H1 (cell line): ENCODE data around the gene BAG1. TPM values are rescaled to one million over a fixed set of nuclear protein-coding genes. Genes with fewer than 3 reads are reported as not detected.

Experiments used
- CTCF ChIA-PET: fragments of 300-600 bp; sonication (Branson Sonifier 250); formaldehyde crosslinking; loops from one replicate; lab custom pipeline; 2021; ENCODE audit not compliant: partially characterized antibody; lab: Charles Lee
- POLR2A ChIA-PET: fragments of 300-600 bp; sonication (Branson Sonifier 250); formaldehyde crosslinking; loops from one replicate; lab custom pipeline; 2021; ENCODE audit warnings: inconsistent platforms; ENCODE audit not compliant: partially characterized antibody; lab: Charles Lee
- DNase-seq, 2 experiments: peaks; one replicate each; pipeline versions ENCODE4 v3.0.0 to v3.0.0-alpha.2; 2010 to 2022; ENCODE audit warnings: low spot score in 2 of 2, low read depth in 1 of 2, mixed read lengths in 1 of 2
- FAIRE-seq: peaks from 2 replicates; lab custom pipeline; 2011; peaks lifted over from hg19 to GRCh38; lab: Jason Lieb, UNC
- H2AFZ ChIP-seq: 2 replicates; pipeline ENCODE4 v1.8.1; 2012; ENCODE audit warnings: low read length, inconsistent platforms
- H2AK5ac ChIP-seq: 2 replicates; pipeline ENCODE4 v1.6.1; 2013; ENCODE audit warnings: low read depth, low read length
- H2BK120ac ChIP-seq: replicated peaks from 2 replicates; pipeline ENCODE3; 2013; ENCODE audit warnings: low read depth, low read length, inconsistent platforms
- H2BK12ac ChIP-seq: 2 replicates; pipeline ENCODE4 v1.6.1; 2013; ENCODE audit warnings: low read depth, low read length
- H2BK15ac ChIP-seq: 2 replicates; pipeline ENCODE4 v1.6.1; 2013; ENCODE audit warnings: low read length
- H2BK20ac ChIP-seq: 2 replicates; pipeline ENCODE4 v1.6.1; 2013; ENCODE audit warnings: low read length
- H2BK5ac ChIP-seq: 2 replicates; pipeline ENCODE4 v1.6.1; 2013; ENCODE audit warnings: low read depth, low read length
- H3K14ac ChIP-seq: 2 replicates; pipeline ENCODE4 v1.6.1; 2013; ENCODE audit warnings: inconsistent platforms; ENCODE audit not compliant: insufficient read length
- H3K18ac ChIP-seq: 2 replicates; pipeline ENCODE4 v1.6.1; 2013; ENCODE audit warnings: low read length; ENCODE audit errors: extremely low read depth
- H3K23ac ChIP-seq: 2 replicates; pipeline ENCODE4 v1.6.1; 2013; ENCODE audit warnings: inconsistent platforms; ENCODE audit not compliant: insufficient read length
- H3K23me2 ChIP-seq: 2 replicates; pipeline ENCODE4 v1.6.1; 2013; ENCODE audit warnings: low read depth, low read length
- H3K27ac ChIP-seq: 2 replicates; pipeline ENCODE4 v1.6.1; 2011; ENCODE audit warnings: low read depth, low read length, inconsistent platforms
- H3K27me3 ChIP-seq, 4 experiments: replicated peaks in 1 of 4; 1 replicate in 1 of 4; 2 replicates in 3 of 4; pipeline versions ENCODE4 v1.6.1 to v1.8.1; 2011 to 2013; ENCODE audit warnings: low read length in 3 of 4, mild to moderate bottlenecking in 3 of 4, inconsistent platforms in 2 of 4, mixed read lengths in 2 of 4, moderate library complexity in 1 of 4; ENCODE audit not compliant: control insufficient read depth in 3 of 4, insufficient read depth in 3 of 4; ENCODE audit errors: extremely low read depth in 1 of 4
- H3K36me3 ChIP-seq, 4 experiments: 2 replicates each; pipeline versions ENCODE4 v1.6.1 to v1.8.1; 2011 to 2013; ENCODE audit warnings: mild to moderate bottlenecking in 4 of 4, low read length in 3 of 4, moderate library complexity in 2 of 4, control low read depth in 1 of 4, inconsistent platforms in 1 of 4; ENCODE audit not compliant: insufficient read depth in 4 of 4, control insufficient read depth in 2 of 4
- H3K4ac ChIP-seq: replicated peaks from 2 replicates; pipeline ENCODE3; 2013; ENCODE audit warnings: low read length, low read depth, mixed read lengths, inconsistent platforms; ENCODE audit not compliant: insufficient read length
- H3K4me1 ChIP-seq, 4 experiments: replicated peaks in 1 of 4; 1 replicate in 1 of 4; 2 replicates in 3 of 4; pipeline versions ENCODE4 v1.6.1 to v1.8.1; 2011 to 2013; ENCODE audit warnings: low read length in 3 of 4, inconsistent platforms in 2 of 4, mixed read lengths in 1 of 4; ENCODE audit not compliant: insufficient read depth in 4 of 4, control insufficient read depth in 3 of 4
- H3K4me2 ChIP-seq, 2 experiments: 2 replicates each; pipeline versions ENCODE4 v1.6.1 to v1.8.1; 2011 to 2013; ENCODE audit warnings: low read depth in 2 of 2, low read length in 2 of 2, control low read depth in 1 of 2, inconsistent platforms in 1 of 2, mild to moderate bottlenecking in 1 of 2; ENCODE audit not compliant: insufficient read depth in 1 of 2
- H3K4me3 ChIP-seq, 4 experiments: fragments of 200-600, 300-600 bp in 1 of 4; sonication (generic), shearing (Covaris generic), sonication (Bioruptor Twin) in 1 of 4; 2 replicates each; pipeline versions ENCODE4 v1.5.1 to v1.8.1; 2011 to 2016; ENCODE audit warnings: low read length in 4 of 4, low read depth in 3 of 4, control low read depth in 2 of 4, inconsistent platforms in 2 of 4, mild to moderate bottlenecking in 2 of 4, mixed read lengths in 1 of 4, moderate library complexity in 1 of 4; ENCODE audit not compliant: insufficient read depth in 2 of 4; ENCODE audit errors: extremely low read depth in 1 of 4
- H3K56ac ChIP-seq: replicated peaks from 2 replicates; pipeline ENCODE3; 2013; ENCODE audit warnings: low read depth, mild to moderate bottlenecking, mixed read lengths, low read length, inconsistent platforms; ENCODE audit not compliant: insufficient read length
- H3K79me1 ChIP-seq: 2 replicates; pipeline ENCODE4 v1.6.1; 2013; ENCODE audit warnings: low read depth, low read length, control low read depth
- H3K79me2 ChIP-seq, 2 experiments: 2 replicates each; pipeline versions ENCODE4 v1.6.1 to v1.8.1; 2012 to 2013; ENCODE audit warnings: low read length in 2 of 2, mild to moderate bottlenecking in 2 of 2, inconsistent platforms in 1 of 2; ENCODE audit not compliant: insufficient read depth in 2 of 2, control insufficient read depth in 1 of 2
- H3K9ac ChIP-seq, 4 experiments: replicated peaks in 1 of 4; 1 replicate in 1 of 4; 2 replicates in 3 of 4; pipeline versions ENCODE4 v1.6.1 to v1.8.1; 2011 to 2013; ENCODE audit warnings: low read depth in 3 of 4, low read length in 3 of 4, control low read depth in 2 of 4, mild to moderate bottlenecking in 2 of 4, moderate library complexity in 2 of 4, inconsistent platforms in 1 of 4; ENCODE audit errors: extremely low read depth in 1 of 4
- H3K9me3 ChIP-seq, 2 experiments: 2 replicates each; pipeline versions ENCODE4 v1.6.1 to v1.8.1; 2012 to 2013; ENCODE audit warnings: mild to moderate bottlenecking in 2 of 2, moderate library complexity in 2 of 2, control low read depth in 1 of 2, inconsistent platforms in 1 of 2, low read depth in 1 of 2, low read length in 1 of 2, mixed read lengths in 1 of 2; ENCODE audit not compliant: insufficient read depth in 2 of 2
- H4K20me1 ChIP-seq, 2 experiments: replicated peaks in 1 of 2; 2 replicates each; pipeline versions ENCODE3 to v1.8.1; 2011 to 2013; ENCODE audit warnings: inconsistent platforms in 2 of 2, low read length in 2 of 2, mild to moderate bottlenecking in 1 of 2; ENCODE audit not compliant: insufficient read depth in 2 of 2, control insufficient read depth in 1 of 2
- H4K5ac ChIP-seq: 2 replicates; pipeline ENCODE4 v1.6.1; 2013; ENCODE audit warnings: low read length, low read depth, mixed read lengths, inconsistent platforms; ENCODE audit not compliant: insufficient read length
- H4K8ac ChIP-seq: 2 replicates; pipeline ENCODE4 v1.8.0; 2013; ENCODE audit warnings: mild to moderate bottlenecking, moderate library complexity, low read length, inconsistent platforms; ENCODE audit not compliant: insufficient read depth; ENCODE audit errors: extremely low read depth
- H4K91ac ChIP-seq: replicated peaks from 2 replicates; pipeline ENCODE3; 2013; ENCODE audit warnings: low read length, mixed read lengths, inconsistent platforms; ENCODE audit not compliant: insufficient read length
- CHD2 ChIP-seq: IDR thresholded peaks from 2 replicates; pipeline ENCODE4 v1.6.1; 2012; ENCODE audit warnings: low read length, improper control_type of control experiment
- EP300 ChIP-seq, 2 experiments: IDR thresholded peaks; 1 replicate in 1 of 2; 2 replicates in 1 of 2; pipeline ENCODE4 v1.6.1; 2011 to 2012; ENCODE audit warnings: low read depth in 2 of 2, low read length in 2 of 2, mild to moderate bottlenecking in 2 of 2, borderline replicate concordance in 1 of 2, inconsistent platforms in 1 of 2, moderate library complexity in 1 of 2
- JUN ChIP-seq: IDR thresholded peaks from 2 replicates; pipeline ENCODE4 v1.6.1; 2011; ENCODE audit warnings: low read depth, mild to moderate bottlenecking, improper control_type of control experiment, low read length
- SP1 ChIP-seq: IDR thresholded peaks from 2 replicates; pipeline ENCODE4 v1.6.1; 2011; ENCODE audit warnings: low read depth, low read length
- YY1 ChIP-seq: IDR thresholded peaks from 2 replicates; pipeline ENCODE4 v1.6.1; 2011; ENCODE audit warnings: low read depth, mild to moderate bottlenecking, low read length
- whole genome bisulfite sequencing, 2 experiments: shearing (Covaris generic) in 1 of 2; methylation state at CpG; one replicate each; pipeline versions ENCODE4 v1.1.6 to v1.1.7; 2013 to 2015; ENCODE audit warnings: low lambda C conversion rate in 2 of 2, mixed read lengths in 2 of 2, inconsistent platforms in 1 of 2, low coverage in 1 of 2, missing lambda C conversion rate in 1 of 2; ENCODE audit not compliant: insufficient replicate concordance in 2 of 2, insufficient coverage in 1 of 2, insufficient read length in 1 of 2; ENCODE audit errors: extremely low coverage in 1 of 2, missing lambda C conversion rate in 1 of 2; 5-methylcytosine and 5-hydroxymethylcytosine counted together
- polyA plus RNA-seq, 7 experiments: library from polyadenylated mRNA; depleted of rRNA in 3 of 7; stranded (reverse) in 5 of 7; unstranded in 2 of 7; fragments of >200 nt in 5 of 7; fragments of 200-250 nt in 2 of 7; gene quantifications; 1 replicate in 5 of 7; 2 replicates in 1 of 7; 4 replicates in 1 of 7; pipeline versions ENCODE4 v1.2.1 to v1.2.3, GENCODE V29; 2011 to 2013; ENCODE audit warnings: missing spikeins in 2 of 7, mixed read lengths in 2 of 7
- total RNA-seq: library from RNA; stranded (reverse); fragmentation: NEBNext Ultra II Directional; extraction: Animal tissue kit (Norgen Biotek cat#: 25700); gene quantifications from 2 replicates; pipeline ENCODE4 v1.2.1, GENCODE V29; 2021

The BAG1 gene
- total and polyA plus RNA-seq, 2 of the 8 experiments (the other 6 are each of a cell fraction or from before 2014, with no cell fraction given): 14.7 to 59.8 TPM

- H3K27ac ChIP-seq: no peak overlapping the region
- H3K9me3 ChIP-seq: no peaks in the 10 kb centered on the region
- H3K4ac ChIP-seq: no peak overlapping the region
- H3K9ac ChIP-seq: no peak overlapping the region
- H3K23ac ChIP-seq: no peak overlapping the region
- no peak overlapping the region for H2BK5ac ChIP-seq
- POLR2A ChIA-PET: no interaction called here
- no peaks in the 10 kb centered on the region for H4K20me1 ChIP-seq
- no peak overlapping the region for H4K91ac ChIP-seq
- no peaks in the 10 kb centered on the region for H3K23me2 ChIP-seq
- no peaks in the 10 kb centered on the region for H3K79me1 ChIP-seq
- H3K18ac ChIP-seq: no peak overlapping the region
- no peak overlapping the region for H3K14ac ChIP-seq
- no peaks in the 10 kb centered on the region; a peak in 1 of 7 replicates for H3K27me3 ChIP-seq
- FAIRE-seq (no peak), DNase-seq (no peak)
- H4K8ac ChIP-seq: no peak overlapping the region
- no peaks in the 10 kb centered on the region for H3K79me2 ChIP-seq
- CTCF ChIA-PET: interaction anchor here (1.2 kb wide), 1 partner anchor 16 kb away, joined by 3 read pairs; no protein-coding TSS in a partner anchor
- no peak overlapping the region for H2BK15ac ChIP-seq
- no peak overlapping the region for H3K56ac ChIP-seq
- H4K5ac ChIP-seq: no peak overlapping the region
- no peak overlapping the region for H3K4me3 ChIP-seq
- no peak overlapping the region for H3K4me2 ChIP-seq
- no peak overlapping the region for H2BK120ac ChIP-seq
- H2BK12ac ChIP-seq: no peak overlapping the region
- WGBS, 2 experiments: 92% methylated on average over 3 of the region's 3 CpGs; no CpG with 5 or more reads in 1 of the 2 experiments
- TF ChIP-seq SP1 (no peak), EP300 (IDR thresholded peaks at IDR 0.05; ENCODE audit: borderline replicate concordance in 1 of 2, low read depth in 2 of 2, low read length in 2 of 2) (no peak), JUN (no peak), CHD2 (no peak), YY1 (no peak)
- no peaks in the 10 kb centered on the region for H3K36me3 ChIP-seq
- H2AK5ac ChIP-seq: no peak overlapping the region
- H2AFZ ChIP-seq: no peak overlapping the region
- H3K4me1 ChIP-seq: no peaks in the 10 kb centered on the region; a peak in 1 of 7 replicates
- no peak overlapping the region for H2BK20ac ChIP-seq
These were observed 43.0 kb downstream of the BAG1 start for GRCh38 chr9:33221568-33221884.
